Measurements from ENCODE around the gene INSL3.

The INSL3 gene

DNA sequence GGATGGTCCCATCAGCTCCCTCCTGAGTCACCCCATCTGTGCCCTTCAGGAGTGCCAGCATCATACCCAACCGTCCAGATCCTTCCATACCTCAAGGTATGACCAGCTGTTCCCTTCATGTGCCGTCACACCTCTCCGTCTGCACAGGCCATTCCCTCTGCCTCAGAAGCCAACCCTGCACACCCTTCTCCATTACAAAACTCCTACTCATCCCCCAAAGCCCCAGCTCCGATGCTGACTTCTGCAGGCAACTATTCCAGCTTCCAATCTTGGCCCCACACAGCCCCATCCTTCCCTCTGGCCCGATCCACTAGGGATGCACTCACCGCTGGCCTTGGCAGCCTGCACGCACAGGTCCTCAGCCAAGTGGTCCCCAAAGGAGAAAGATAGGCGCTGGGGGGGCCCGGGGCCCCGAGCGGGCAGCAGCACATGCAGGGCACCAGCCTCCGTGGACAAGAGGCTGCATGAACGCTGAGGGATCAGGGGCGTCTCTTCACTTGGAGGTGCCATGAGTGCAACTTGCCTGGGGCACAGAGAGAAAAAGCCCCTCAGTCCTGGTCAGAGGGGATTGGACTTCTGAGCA lies 22.7 kb upstream of the INSL3 start:
- DNase-seq, result no peak

DNA sequence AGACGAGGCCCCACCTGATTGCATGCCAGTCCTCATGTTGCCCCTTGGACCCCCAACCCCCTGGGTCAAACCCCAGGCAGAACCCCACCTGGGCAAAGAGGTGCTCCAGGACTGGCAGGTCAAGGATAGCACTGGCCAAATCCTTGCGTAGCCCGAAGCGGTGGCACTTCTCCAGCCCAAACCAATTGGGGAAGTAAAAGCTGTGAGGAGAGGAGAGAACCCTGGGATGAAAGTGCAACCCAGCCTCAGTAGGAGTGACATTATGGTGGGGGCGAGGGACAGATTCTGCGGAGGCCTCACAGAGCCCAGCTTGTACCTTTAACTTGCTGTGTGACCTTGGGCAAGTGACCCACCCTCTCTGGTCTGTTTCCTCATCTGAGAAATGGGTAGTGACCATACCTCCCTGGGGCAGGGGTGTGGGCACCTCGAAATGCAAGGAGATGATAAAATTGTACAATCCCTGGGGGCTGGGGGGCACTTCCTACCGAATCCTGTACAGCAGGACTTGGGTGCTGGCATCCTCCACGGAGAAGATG lies 22.0 kb upstream of the INSL3 start:
- no peak for DNase-seq

DNA sequence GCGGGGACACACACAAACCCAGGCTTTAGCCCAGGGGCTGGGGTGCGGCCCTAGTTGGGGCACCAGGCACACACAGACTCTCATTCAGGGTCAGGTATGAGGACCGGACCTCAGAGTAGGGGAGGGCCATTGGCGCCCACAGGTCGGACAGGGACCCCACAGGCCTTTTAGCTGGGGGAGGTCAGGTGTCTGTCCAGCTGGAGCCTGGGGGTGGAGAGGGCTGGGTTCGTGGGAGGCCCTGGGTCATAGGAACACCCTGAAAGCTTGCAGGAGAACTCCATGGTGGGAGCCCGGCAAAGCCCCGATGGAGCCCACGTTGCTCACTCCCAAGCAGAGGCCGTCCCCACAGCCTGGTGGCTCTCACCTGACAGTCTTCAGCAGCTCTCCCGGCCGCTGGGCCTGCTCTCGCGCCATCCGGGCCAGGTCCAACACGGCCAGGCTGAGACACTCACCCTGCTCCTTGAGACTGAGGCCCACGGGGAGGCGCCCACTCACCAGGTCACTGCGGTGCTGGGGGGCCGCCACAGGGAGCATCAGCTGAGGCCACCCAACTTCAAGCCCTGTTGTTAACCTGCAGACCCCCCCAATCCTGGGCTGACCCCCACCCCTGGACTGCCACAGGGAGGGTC lies 21.5 kb upstream of the INSL3 start:
- no peak for DNase-seq

DNA sequence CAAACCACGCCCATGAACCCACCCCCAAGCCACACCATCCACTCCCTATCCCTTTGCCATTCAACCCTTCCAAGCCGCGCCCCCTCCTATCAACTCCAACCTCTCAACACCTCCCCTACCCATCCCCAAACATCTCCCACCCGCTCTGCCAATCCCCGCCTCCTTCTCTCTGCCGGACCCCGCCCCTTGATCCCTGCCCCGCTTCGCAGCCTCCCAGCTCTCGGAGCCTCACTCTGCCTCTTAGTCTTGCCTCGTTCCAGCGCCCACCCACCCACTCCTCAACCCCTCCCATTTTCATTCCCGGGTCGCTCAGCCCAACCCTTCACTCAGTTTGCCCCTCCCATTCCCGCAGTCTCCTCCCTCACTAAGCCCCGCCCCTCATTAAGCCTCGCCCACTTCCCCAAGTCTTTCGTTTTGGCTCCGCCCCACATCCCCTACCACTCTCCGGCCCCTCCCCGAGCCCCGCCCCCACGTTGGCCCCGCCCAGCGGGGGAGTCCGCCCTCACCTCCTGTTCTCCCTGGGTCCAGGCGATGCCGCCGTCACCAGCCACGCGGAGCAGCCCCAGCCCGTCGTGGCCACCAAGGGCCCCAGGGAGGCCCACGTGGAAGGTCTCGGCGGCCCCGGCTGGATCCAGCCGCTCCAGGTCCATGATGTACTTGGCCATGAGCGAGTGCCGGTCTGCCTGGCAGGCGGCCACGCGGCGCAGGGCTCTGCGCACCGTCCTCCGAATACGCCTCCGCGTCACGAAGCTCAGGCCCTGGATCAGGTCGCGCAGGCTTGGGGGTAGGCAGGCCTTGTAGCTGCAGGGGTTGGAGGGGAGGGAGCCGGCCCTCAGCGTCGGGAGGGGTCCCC lies 20.7 kb upstream of the INSL3 start:
- peak; percentile 89 to 93 for DNase-seq

DNA sequence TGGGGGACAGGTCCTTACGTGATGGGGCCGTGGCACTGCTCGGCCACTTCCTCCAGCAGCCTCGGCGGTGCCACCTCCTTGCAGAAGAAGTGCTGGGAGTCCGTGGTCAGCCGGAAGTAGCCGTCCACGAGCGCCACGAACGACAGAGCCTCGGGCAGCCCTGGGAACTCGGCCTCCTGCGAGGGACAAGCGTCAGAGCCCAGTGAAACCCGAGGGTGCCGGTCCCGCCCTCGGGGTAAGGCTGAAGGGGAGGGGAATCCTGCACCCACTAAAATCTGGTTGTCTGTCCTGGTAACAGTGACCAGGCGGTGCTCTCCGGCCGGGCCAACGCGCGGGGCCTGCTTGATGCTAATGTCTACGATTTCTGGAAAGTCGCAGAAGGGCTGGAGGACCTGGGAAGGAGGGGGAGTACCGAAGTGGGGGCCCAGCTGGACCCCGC lies 20.1 kb upstream of the INSL3 start:
- DNase-seq, result no peak

DNA sequence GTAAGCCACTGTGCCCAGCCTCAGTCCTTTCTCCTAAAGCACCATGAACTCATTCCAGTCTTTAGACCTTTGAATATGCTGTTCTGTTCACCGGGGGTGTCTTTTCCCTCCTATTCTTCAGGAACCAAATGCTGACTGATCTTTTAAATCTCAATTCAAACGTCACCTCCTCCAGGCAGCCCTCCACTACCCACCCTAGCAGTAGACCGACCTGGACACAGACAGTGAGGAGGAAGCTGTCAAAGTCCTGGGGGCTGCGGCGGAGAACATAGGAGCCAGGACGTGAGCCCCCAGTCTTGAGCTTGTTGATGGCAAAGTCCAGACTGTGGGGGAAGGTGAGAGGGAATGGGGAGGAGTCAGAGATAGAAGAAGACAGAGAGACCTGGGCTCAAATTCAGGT lies 18.7 kb upstream of the INSL3 start:
- no peak for DNase-seq

DNA sequence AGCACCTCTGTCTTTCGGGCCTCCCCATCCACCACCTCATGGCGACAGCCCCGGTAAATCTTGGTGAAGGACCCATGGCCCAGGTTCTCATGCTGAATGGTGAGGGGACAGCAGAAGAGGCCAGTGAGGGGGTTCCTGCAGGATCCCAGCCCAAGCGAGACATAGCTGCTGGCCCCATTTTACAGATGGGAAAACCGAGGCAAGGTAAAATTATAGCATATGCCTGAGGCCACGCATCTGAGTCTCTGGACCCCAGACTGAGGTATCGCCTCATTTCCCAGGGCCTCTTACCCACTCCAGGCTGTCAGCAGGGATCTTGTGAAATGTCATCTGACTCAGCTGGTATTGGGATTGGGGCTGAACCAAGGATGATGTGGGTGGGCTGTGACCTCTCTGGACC lies 16.7 kb upstream of the INSL3 start:
- no peak for DNase-seq

DNA sequence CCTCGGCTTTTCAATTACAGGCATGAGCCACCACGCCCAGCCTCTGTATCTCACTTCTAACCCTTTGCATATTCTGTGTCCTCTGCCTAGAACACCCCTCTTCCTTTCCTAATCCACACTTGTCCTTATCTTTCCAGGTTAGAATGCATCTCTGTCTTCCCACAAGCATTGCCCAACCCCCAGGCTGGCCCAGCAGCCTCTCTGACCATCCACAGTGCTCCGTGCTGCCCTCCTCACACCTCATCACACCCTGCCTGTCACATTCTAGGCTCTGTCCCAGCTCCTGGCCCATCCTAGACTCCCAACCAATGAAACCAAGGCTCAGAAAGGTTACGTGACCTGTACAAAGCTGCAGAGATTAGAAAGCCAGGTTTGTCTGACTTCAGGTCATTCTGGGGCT lies 15.2 kb upstream of the INSL3 start:
- DNase-seq, result no peak

DNA sequence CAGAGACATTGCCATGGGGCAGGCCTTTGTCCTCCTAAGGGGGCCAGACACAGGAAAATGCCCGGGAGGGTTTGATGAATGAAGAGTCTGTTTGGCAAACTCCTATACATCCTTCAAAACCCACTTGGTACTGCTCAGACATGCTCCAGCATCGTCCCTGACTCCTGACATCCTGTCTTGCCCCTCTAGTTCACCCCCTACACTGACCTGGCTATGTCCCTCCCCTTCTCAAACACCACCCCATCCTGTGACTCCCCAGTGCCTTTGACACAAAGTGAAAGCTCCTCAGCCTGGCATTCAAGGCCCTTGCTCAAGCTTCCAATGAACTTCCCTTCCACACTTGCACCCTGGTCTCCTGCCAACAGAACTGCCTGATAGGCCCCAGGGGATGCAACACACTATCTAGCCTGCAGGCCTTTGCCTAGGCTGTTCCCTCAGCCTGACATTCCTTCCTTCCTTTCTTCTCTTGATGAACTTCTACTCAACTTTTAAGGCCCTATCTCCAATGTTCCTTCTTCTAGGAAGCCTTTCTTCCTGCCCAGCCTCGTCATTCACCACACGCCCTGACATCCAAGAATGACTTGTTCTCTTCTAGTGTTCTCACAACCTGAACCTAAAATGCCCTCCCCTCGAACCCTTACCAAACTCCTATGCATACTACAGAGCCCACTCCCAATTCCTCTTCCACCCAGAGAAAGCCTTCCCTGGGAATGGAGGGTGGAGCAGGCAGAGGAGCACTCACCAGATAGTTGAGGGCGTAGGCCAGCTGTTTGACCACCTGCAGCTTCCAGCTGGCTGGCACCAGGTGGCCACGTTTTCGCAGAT lies 14.1 kb upstream of the INSL3 start:
- no peak for DNase-seq

DNA sequence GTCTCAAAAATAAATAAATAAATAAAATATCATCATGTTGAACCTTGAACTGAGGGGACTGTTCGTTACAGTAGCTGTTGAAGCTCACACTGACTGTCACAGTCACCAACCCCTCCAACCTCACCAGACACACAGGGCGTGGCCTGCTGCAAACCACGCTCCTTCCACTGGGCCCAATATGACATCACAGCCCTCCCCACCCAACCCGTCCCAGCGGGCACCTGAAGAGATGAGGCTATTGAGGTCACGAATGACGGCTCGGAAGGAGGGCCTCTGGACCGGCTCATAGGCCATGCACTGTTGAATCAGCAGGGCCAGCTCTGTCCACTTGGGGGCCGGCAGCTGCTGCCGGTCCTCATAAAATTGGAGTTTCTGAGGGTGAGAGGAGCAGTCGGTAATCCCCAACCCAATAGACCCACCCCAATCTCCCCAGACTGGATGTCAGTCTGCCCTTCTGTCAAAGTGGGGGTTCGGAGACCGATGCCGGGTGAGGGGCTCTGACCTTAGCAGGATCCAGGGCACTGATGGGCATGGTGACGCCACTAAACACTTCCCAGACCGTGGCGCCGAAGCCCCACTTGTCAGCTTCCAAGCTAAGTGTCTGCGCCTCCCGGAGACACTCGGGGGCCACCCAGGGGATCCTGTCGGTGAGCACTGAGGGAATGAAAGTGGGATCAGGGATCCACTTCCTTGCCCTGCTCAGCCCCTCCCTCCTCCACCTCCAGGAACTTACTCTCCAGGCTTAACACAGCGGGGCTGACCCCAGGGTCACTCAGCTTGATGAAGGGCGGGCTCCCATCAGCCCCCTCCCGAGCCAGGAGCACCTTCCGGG lies 13.2 kb upstream of the INSL3 start:
- DNase-seq, result no peak

DNA sequence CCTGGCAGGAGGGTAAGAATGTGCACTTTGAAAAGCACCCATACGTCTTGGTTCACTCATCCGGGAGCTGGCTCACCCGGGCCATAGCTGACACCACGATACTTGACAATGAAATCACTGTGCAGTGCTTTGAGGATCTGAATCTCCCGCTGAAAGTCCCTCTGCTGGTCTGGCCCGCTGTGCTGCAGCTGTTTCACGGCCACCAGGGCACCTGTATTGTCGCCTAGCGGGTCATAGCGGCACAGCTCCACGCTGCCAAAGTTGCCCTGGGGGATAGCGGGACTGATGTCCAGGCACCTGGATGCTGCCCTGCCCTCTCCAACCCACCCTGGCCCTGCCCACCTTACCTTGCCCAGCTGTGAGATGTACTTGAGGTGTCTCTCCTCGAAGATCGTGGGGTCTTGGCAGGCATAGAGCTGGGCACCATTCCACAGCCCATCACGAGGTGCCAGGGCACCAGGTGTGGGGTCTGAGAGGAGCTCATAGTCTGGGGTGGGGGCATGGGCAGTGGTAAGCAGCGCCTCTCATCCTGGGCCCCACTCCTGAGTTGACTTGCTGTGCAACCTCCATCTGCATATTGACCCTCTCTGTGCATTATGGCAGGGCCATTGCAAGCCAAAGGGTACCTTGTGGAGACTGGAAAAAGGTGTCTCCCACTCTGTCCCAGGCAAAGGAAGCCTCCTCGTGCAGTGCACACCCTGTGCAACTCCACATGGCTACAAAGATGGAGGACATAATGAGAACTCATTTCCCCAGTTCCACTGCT lies 11.3 kb upstream of the INSL3 start:
- DNase-seq, result no peak

DNA sequence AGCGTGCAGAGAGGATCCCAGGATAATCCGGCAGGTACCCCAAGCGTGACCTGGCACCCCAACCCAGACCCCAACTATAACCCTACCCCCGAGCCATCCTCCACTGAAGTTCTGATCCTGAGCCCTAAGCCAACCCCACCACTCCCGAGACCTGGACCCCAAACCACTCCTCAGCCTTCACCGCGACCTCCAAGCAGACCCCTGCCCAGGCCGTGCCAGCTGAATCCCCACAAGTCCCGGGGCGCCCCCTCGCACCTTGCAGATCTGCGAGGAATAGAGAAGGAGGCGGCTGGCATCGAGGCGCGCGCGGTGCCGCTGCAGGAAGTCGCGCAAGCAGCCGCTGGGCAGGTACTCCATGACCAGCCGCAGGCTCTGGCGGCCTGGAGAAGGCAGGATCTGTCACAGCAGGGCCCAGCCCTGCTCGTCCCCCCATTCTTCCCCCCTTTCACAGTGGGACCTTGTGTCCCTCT lies 10.1 kb upstream of the INSL3 start:
- DNase-seq, result no peak

DNA sequence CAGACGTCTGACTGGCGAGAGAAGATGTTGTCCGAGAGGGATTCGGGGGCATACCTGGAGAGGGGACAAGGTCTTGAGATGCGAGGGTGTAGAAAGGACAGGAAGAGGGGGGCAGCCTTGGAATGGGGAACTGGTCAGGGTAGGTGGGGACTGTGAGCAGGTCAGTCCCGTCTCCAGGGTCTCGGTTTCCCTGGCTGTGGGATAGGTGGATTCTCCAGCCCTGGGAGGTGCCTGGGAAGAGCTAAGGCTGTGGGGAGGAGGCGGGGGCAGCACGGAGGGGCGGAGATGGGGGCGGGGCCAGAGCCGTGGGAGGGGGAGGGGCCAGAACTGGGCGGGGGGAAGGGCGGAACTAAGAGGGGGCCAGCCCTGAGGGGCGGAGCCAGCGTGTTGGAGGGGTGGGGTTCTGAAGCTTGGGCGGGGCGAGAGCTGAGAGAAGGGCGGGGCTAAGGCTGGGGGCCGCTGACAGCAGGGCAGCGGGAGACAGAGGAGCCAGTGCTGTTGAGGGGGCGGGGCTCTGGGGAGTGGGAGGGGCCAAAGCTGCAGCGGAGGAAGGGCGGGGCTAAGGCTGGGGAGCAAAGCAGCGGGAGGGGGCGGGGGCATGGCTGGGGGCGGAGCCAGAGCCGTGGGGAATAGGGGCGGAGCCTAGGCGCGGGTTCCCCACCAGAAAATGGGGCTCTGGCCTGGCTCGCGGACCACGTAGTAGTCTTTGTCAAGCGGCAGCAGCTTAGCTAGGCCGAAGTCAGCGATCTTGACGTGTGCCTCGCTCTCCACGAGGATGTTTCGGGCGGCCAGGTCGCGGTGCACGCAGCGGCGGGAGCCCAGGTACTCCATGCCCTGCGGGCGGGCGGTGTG lies 9.5 kb upstream of the INSL3 start:
- peak; percentile 75 to 83 for DNase-seq

DNA sequence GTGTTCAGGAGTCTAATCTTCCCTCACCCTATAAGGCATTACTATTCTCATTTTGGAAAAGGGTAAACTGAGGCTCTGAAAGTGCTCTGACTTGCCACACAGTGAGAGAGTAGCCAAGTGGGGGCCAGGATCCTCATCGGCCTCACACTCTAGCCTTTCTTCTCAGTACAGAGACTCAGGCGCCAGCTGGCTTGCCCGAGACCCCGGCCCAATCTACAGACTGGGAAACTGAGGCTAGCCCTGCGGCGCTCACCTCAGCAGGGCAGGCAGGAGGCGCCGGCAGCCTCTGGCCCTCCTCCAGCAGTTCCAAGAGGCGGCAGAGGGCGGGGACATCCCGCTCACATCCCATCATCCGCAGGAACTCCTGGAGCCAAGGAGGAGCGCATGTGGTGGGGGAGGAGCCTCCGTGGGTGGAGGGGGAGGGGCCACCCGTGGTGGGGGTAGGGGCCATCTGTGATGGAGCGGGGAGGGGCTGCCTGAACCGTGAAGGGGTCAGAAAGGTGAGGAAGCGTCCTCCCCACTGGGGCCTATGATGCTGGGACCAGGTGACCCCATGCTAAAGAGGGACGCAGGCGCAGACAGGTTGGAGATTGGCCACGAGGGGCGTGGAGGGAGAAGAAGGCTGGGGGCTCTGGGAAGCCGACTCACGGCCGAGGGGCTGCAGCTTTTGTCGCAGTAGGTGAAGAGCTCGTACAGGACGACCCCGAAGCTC lies 8.7 kb upstream of the INSL3 start:
- no peak for DNase-seq

DNA sequence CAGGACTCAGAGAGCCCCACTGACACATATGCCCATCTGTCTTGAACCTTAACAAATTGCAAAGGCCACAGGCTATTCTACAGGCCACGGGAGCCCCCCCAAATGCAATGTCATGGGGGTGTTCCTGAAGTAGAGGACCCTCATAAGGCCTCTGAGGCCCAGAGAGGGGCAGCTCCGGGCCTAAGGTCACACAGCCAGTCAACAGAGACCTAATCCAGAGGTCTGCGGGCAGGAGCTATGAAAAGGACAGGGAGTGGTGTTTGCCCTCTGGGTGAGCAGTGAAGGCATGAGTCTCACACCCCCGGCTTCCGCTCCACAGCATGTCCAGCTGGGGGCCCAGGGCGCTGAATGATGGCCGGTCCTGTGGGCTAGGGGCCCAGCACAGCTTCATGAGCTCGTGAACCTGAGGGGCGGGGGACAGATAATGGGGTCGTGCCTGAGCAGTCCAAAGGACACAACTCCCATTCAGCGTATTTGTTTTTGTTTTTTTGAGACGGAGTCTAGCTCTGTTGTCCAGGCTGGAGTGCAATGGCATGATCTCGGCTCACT lies 5.3 kb upstream of the INSL3 start:
- no peak for DNase-seq

DNA sequence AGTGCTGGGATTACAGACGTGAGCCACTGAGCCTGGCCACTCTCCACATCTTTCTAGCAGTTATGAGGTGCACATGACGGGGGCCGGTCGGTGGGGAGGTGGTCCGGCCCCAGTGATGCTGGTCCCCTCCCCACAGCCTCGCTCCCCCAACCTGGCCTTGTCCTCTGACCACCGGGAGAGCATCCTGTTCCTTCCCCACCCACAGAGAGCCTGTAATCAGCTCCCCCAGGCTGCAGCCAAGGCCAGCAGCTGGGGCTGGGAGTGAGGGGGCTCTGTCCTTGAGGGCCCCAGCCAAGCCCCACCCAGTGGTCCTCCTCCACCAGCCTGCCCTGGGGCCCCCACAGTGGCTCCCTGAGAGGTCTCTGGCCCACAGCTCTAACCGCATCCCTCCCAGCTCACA lies 3.0 kb upstream of the INSL3 start:
- no peak for DNase-seq

DNA sequence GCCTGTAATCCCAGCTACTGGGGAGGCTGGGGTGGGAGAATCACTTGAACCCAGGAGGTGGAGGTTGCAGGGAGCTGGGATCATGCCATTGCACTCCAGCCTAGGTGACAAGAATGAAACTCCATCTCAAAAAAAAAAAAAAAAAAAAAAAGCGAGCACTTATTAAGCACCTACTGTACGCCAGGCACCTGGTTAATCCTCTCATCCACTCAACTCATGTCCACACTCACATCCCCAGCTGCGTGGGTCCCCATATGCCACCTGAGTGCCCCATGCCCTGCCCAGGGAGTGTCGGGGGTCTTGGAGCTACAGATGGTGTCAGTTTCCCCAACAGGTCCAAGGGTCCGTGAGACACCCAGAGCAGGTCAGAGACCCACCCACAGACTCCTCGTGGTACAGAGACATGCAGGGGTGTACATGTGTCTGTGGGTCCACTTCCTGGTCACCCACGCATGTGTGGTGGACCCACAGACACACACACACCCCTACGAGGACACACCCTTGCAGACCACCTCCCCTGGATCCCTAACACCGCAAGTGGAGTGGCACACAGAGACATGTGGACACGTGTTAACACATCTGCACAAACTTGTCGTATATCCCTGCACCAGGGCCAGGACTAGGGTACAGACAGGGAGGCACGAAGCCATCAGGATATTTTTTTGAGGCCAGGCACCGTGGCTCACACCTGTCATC lies 3.5 kb downstream of the INSL3 start:
- DNase-seq, result no peak

DNA sequence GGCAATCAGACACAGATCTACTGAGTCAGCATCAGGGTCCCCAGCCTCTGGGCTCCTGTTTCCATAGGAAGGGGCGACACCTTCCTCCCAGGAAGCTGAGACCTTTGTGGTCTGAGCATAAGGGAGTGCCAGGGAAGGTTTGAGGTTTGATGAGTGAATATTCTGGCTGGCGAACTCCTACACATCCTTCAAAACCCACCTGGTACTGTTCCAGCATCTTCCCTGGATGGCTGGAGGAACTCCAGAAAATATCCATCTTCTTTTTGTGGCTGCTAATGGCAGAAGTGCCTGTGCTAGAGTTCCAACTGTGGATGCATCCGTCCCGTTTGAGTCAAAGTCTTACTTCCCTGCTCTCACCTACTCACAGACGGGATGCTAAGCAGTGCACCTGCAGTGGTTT lies 9.2 kb downstream of the INSL3 start:
- no peak for DNase-seq

DNA sequence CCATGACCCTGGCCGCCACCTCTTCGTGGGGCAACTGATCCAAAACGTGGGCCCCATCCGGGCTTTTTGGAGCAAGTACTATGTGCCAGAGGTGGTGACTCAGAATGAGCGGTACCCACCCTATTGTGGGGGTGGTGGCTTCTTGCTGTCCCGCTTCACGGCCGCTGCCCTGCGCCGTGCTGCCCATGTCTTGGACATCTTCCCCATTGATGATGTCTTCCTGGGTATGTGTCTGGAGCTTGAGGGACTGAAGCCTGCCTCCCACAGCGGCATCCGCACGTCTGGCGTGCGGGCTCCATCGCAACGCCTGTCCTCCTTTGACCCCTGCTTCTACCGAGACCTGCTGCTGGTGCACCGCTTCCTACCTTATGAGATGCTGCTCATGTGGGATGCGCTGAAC lies 9.6 kb downstream of the INSL3 start:
- DNase-seq, result no peak

Data from activated T-cell treated with anti-CD3 and anti-CD28 coated beads, Interleukin-2, amount 50 U/mL, for 48 hours (primary cell).